Islet of Langerhans (tissue), 1 donor: ENCODE measurements around the gene HAPLN3.
"Not testable (repeated sequence)": the region's sequence is repeated elsewhere in the genome, so short reads cannot be mapped to it uniquely, and the experiment has no call there.

ENCODE experiments used
- FAIRE-seq: peaks from one replicate; lab custom pipeline; 2011; peaks lifted over from hg19 to GRCh38; lab: Jason Lieb, UNC

Gene HAPLN3, protein sequence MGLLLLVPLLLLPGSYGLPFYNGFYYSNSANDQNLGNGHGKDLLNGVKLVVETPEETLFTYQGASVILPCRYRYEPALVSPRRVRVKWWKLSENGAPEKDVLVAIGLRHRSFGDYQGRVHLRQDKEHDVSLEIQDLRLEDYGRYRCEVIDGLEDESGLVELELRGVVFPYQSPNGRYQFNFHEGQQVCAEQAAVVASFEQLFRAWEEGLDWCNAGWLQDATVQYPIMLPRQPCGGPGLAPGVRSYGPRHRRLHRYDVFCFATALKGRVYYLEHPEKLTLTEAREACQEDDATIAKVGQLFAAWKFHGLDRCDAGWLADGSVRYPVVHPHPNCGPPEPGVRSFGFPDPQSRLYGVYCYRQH

DNA sequence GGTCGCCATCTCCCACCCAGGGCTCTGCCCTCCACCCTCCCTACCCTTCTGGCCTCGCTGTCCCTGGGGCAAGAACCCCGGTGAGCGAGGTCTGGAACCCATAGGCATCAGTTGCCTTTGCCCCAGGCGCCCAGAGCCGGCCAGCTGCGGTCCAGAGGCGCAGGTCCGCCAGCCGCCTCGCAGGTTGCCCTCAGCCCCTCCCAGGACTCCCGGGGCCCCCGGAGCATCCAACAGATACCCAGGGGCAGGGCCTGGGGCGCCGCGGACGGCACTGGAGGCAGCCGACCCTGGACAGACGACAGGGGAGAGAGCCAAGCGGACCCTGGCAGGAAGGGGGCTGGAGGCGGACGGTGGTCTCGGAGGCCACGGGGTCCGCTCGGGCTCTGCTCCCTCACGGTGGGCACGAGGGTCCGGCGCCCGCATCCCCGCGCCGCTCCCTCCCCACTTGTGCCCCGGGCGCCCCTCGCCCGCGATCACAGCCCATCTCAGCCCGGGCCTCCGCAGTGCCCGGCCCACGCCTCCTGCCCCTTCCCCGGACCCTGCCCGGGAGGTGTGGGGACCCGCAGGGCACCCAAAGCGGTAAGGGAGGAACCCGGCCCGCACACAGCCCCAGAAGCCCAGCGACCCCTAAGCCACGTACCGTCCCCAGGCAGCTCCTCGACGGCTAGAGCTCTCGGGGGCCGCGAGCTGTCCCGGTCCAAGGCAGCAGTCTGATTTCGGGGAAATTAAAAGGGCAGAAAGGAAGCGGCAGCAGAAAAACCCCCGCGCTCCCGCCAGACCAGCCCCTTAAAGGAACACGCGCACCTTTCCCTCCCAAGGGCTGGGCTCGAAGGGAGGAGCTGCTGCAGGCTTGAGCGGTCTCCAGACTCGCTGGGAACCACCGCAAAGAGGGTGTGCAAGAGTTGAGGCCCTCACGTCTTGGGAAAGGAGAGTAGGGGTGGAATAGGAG lies at the start of gene HAPLN3:
HAPLN3 (minus strand) TSS at position 726 of the 949 bp plus-strand sequence. CDS start 8,246 bp downstream, outside the sequence.
- no peak for FAIRE-seq

DNA sequence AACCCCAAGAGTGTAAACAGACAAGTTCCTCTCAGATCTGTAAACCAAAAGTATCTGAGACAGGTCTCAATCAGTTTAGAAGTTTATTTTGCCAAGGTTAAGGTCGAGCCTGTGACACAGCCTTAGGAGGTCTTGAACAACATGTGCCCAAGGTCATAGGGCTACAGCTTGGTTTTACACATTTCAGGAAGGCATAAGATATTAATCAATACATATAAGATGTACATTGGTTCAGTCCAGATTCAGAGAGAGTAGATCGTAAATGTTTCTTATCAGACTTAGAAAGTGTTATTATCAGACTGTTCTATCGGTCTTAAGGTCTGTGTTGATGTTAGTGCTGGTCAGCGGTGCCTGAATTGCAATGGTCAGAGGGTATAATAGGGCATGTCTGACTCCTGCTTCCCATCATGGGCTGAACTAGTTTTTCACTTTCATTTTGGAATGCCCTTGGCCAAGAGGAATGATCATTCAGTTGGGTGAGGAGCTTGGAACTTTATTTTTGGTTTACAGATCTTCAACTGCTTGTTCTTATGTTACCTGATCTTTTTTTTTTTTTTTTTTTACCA lies 44.8 kb upstream of the HAPLN3 start:
- no peak for FAIRE-seq

DNA sequence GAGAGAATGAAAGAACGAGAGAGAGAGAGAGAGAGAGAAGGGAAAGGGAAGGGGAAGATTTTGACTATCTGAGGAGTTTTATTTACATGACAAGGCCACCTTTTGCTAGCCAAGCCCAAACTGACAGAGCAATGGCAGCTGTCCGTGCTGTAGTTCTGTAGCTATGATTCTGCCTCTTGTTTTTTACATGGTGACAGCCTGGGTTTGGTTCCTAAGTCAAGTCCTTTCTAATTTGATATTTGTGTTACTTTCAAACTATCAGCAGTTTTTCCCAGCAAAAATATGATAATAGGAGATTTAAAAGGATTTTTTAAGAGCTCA lies 44.1 kb upstream of the HAPLN3 start:
- FAIRE-seq = no peak

GRCh38 chr15:88938802-88939485 lies 43.6 kb upstream of the HAPLN3 start:
- FAIRE-seq = no peak

- FAIRE-seq = not testable (repeated sequence)
Observed at GRCh38 chr15:88934449-88934848, 39.1 kb upstream of the HAPLN3 start.

DNA sequence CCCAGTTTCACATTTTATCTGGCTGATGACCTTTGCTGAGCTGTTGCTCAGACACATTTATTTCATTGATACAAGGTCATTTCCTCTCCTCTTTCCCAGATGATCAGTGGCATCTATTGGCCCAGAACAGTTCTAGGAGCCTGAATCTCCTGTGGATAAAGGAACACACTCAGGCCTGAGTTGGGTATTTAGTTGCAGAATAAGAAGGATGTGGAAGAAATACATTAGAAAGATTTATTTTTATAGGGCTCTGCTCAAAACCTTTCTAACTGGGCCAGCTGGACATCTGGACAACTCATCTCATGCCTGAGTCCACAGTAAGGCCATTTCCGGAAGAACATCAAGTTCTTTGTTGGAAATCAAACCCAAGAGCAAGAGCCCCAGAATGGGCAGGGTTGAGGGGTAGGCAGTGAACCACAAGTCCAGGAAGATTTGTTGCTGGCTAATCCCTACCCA lies 37.6 kb upstream of the HAPLN3 start:
- no peak for FAIRE-seq

DNA sequence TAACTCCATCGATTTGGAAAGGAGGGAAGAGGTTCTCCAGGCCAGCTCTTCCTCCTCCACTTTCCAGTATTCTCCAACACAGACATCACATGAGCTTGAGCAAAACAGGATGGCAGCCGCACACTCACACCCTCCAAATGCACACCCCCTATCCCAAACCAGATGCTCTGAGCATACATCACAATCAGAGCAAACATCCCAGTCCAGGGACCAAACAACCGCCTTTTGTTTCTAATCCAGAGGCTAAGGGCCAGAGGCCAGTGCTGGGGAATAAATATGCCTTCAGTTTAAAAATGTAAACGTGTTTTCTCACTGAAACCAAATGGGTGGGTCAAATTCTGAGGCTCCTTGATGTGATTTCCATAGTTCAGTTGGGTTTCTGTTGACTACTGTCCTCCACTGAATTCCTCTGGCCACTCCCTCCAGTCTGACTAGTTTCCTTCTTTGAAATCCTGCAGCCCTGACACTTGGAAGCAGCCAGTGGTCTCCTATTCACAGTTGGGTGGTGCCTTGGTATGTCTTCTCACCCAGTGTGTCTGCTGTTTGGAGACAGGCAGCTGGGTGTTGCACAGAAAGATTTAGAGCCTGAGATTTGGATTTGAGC lies 37.0 kb upstream of the HAPLN3 start:
- no peak for FAIRE-seq

- no peak for FAIRE-seq
Observed at GRCh38 chr15:88930579-88930978, 35.2 kb upstream of the HAPLN3 start.

DNA sequence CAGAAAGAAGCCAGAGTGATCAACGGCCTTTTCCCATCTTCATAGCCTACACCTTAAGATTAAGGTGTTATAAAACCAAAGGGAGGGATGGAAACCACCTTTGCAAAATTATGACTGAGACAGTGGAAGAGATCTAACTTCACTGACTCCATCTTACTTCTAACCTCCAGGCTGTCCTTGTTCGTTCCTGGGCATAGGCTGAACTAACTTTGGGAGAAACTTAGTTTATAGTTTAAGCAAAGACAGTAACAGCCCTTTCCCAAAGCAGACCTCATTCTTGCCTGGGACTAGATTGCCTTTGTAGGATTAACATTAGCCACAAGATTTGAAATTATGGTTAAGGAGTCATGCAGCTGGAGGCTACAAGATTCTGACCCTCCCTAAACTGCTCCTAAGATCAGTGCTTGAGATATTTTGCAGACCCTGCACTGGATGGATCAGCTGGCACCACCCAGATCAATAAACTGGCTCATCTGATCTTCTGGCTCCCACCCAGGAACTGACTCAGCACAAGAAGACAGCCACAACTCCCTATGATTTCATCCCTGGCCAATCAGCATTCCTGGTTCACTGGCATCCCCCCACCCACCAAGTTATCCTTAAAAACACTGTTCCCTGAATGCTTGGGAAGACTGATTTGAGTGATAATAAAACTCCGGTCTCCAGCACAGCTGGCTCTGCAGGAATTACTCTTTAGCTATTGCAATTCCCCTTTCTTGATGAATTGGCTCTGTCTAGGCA lies 34.2 kb upstream of the HAPLN3 start:
- not testable (repeated sequence) for FAIRE-seq

DNA sequence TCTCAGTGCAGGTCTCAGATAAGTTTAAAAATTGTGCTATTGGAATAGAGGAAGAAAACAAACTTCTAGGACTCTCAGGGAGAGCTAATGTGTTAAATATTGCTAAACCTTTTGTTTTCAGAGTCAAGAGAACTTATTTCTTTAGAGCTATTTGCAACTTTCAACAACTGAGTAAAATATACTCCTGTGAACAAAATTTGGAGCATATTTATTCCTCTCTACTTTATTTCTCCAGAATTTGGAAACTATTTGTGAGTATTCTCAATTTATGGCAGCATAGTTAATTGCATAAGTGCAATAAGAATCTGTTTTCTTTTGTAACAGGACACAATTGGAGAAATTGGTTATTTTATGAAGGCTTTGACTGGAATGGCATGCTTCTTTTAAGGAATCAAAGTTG lies 32.8 kb upstream of the HAPLN3 start:
- FAIRE-seq = not testable (repeated sequence)

GRCh38 chr15:88925648-88926047 lies 30.3 kb upstream of the HAPLN3 start:
- FAIRE-seq = not testable (repeated sequence)

- not testable (repeated sequence) for FAIRE-seq
Observed at GRCh38 chr15:88920892-88921435, 25.6 kb upstream of the HAPLN3 start.

GRCh38 chr15:88920186-88920891 lies 25.0 kb upstream of the HAPLN3 start:
- FAIRE-seq = no peak

GRCh38 chr15:88918738-88919137 lies 23.4 kb upstream of the HAPLN3 start:
- FAIRE-seq = no peak

GRCh38 chr15:88917760-88918159 lies 22.4 kb upstream of the HAPLN3 start:
- no peak for FAIRE-seq

- no peak for FAIRE-seq
Observed at GRCh38 chr15:88915354-88915753, 20.0 kb upstream of the HAPLN3 start.

- no peak for FAIRE-seq
Observed at GRCh38 chr15:88913850-88914169, 18.5 kb upstream of the HAPLN3 start.

DNA sequence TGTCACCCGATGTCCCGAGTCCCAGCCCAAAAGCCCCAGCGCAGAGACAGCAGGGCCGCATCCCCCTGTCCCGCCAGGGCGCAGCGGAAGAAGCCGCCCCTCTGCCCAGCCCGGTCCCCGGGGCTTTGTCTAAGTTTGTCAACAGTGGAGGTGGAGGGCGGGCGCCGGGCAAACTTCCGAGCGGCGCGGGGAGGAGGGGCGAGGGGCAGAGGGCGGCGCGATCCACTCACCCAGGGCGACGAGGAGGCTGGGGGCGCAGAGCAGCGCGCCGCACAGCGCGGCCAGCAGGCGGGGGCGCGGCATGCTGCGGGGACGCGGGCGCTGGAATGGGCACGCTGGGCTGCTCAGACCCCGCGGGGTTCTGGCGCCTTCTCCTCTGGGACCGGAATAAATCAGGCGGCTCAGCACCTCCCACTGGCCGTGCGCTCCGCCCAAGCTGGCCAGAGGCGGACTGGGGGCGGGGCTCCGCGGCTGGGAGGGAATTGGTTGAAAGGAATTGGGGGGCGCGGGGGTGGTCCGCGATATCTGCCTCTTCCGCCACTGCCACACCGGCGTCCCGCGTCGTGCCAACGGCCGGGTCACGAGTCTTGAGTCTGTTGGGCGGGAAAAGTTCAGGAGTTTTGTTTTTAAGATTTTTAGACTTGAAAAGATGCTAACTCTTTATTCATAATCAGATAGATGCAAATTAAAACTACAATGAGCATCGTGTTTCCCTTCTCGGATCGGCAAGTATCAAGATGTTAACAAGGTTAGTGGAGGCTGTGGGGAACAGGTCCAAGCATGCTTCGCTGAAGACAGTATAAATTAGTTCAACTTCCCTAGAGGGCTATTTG lies 17.9 kb upstream of the HAPLN3 start, which contains the start of gene MFGE8:
MFGE8 (minus strand) TSS at position 363 of the 833 bp plus-strand sequence; CDS start at position 303, 60 bp downstream.
- no peak for FAIRE-seq

DNA sequence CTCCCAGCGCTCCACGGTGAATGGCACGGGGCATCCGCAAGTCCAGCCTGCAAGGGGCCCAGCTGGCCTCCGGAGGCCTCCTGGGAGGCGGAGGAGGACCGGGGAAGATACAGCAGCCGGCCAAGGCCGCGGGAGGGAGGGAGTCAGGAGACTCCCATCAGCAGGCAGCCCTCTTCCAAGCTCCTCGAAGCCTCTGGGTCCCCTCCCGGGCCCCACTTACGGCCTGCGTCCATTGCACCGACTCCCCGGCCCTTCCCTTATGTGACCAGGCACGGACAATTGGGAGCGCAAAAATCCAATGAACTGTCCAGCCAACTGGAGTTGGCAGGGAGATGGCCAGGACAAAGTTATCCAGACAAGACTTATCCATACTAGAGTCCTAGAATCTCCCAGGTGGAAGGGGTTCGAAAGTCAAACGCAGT lies 17.2 kb upstream of the HAPLN3 start:
- FAIRE-seq = no peak
